ENCODE measurements around the gene PRPF8. TPM values are rescaled to one million over a fixed set of nuclear protein-coding genes. Genes with fewer than 3 reads are reported as not detected.

PRPF8 gene
- total and polyA plus RNA-seq, 4 donors: 50.2 to 110 (median 82.3) TPM

DNA sequence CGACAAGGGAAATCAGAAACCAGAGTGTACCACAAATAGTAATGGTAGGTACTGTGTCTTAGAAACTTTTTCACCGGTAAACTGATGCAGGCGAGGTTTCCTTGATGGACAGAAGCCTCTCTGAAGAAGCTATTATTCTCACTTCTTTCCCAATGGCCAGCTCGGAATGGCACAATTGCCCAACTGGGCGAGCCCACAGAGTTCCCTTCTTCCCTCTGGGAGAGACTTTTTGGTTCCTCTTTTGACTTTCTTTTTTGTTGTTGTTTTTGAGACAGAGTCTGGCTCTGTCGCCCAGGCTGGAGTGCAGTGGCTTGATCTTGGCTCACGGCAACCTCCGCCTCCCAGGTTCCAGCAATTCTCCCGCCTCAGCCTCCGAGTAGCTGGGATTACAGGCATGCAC lies 73.0 kb downstream of the PRPF8 start:
- H3K4me3 ChIP-seq (ENCODE audit: low read depth in 1 of 3, low read length in 3 of 3): no peak overlapping the region
- 82% methylated on average over 10 of the region's 10 CpGs for whole genome bisulfite sequencing
- H3K4me1 ChIP-seq (ENCODE audit: control insufficient read depth in 4 of 4, insufficient read depth in 4 of 4, low read length in 3 of 4): peaks cover 0 to 2% (median under 1%) of the 10 kb centered on the region in 4 donors
- no peaks in the 10 kb centered on the region for H3K36me3 ChIP-seq (ENCODE audit: control insufficient read depth in 4 of 4, insufficient read depth in 3 of 4, low read depth in 1 of 4, low read length in 3 of 4)
- no peaks in the 10 kb centered on the region for H3K9me3 ChIP-seq (ENCODE audit: control insufficient read depth in 4 of 4, low read length in 3 of 4)
- TF ChIP-seq TAF1 (conservative IDR thresholded peaks at IDR 0.05) (no peak), NR2F2 (IDR thresholded peaks at IDR 0.05) (no peak), EGR1 (IDR thresholded peaks at IDR 0.05; ENCODE audit: low read depth in 2 of 2) (no peak)
- TF ChIP-seq, protein P1, sequence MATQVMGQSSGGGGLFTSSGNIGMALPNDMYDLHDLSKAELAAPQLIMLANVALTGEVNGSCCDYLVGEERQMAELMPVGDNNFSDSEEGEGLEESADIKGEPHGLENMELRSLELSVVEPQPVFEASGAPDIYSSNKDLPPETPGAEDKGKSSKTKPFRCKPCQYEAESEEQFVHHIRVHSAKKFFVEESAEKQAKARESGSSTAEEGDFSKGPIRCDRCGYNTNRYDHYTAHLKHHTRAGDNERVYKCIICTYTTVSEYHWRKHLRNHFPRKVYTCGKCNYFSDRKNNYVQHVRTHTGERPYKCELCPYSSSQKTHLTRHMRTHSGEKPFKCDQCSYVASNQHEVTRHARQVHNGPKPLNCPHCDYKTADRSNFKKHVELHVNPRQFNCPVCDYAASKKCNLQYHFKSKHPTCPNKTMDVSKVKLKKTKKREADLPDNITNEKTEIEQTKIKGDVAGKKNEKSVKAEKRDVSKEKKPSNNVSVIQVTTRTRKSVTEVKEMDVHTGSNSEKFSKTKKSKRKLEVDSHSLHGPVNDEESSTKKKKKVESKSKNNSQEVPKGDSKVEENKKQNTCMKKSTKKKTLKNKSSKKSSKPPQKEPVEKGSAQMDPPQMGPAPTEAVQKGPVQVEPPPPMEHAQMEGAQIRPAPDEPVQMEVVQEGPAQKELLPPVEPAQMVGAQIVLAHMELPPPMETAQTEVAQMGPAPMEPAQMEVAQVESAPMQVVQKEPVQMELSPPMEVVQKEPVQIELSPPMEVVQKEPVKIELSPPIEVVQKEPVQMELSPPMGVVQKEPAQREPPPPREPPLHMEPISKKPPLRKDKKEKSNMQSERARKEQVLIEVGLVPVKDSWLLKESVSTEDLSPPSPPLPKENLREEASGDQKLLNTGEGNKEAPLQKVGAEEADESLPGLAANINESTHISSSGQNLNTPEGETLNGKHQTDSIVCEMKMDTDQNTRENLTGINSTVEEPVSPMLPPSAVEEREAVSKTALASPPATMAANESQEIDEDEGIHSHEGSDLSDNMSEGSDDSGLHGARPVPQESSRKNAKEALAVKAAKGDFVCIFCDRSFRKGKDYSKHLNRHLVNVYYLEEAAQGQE (IDR thresholded peaks at IDR 0.05): no peak
- H3K27me3 ChIP-seq (ENCODE audit: control insufficient read depth in 4 of 4, insufficient read depth in 4 of 4, low read length in 3 of 4): no peaks in the 10 kb centered on the region
- no peak overlapping the region for H3K27ac ChIP-seq (ENCODE audit: low read depth in 1 of 2, low read length in 2 of 2)
- H3K9ac ChIP-seq (ENCODE audit: low read depth in 1 of 2, low read length in 2 of 2): no peak overlapping the region
- DNase-seq (ENCODE audit: low spot score): no peak

DNA sequence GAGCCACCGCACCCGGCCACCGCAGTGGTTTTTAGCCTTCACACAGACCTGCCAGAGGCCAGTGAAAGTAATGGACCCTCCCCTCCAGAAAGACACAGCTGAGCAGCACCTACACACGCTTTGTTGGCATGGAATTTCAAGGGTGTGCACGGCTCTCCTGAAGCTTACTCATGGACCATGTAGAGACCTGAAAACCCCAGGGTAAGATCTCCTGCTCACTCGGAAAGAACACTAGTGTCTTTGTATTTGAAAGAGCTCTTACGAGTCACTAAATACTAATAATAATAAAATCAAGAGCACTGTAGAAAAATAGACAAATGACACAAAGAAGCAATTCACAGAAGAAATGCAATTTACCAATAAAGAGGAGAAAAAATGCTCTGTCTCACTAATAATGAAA lies 76.0 kb downstream of the PRPF8 start:
- Histone ChIP-seq H3K36me3 (ENCODE audit: control insufficient read depth in 4 of 4, insufficient read depth in 3 of 4, low read depth in 1 of 4, low read length in 3 of 4) (no peaks in the 10 kb centered on the region), H3K27me3 (ENCODE audit: control insufficient read depth in 4 of 4, insufficient read depth in 4 of 4, low read length in 3 of 4) (no peaks in the 10 kb centered on the region), H3K4me1 (ENCODE audit: control insufficient read depth in 4 of 4, insufficient read depth in 4 of 4, low read length in 3 of 4) (peaks cover 0 to 5% (median 2%) of the 10 kb centered on the region in 4 donors), H3K9ac (ENCODE audit: low read depth in 1 of 2, low read length in 2 of 2) (no peak overlapping the region), H3K9me3 (ENCODE audit: control insufficient read depth in 4 of 4, low read length in 3 of 4) (no peaks in the 10 kb centered on the region), H3K27ac (ENCODE audit: low read depth in 1 of 2, low read length in 2 of 2) (no peak overlapping the region), H3K4me3 (ENCODE audit: low read depth in 1 of 3, low read length in 3 of 3) (no peak overlapping the region)
- DNase-seq (ENCODE audit: low spot score): no peak
- no peak for TF ChIP-seq YY1 (IDR thresholded peaks at IDR 0.05)
- no peak for TF ChIP-seq FOXA2 (IDR thresholded peaks at IDR 0.05)
- no peak for TF ChIP-seq NR2F2 (IDR thresholded peaks at IDR 0.05)
- no peak for TF ChIP-seq RAD21 (IDR thresholded peaks at IDR 0.05)
- no peak for TF ChIP-seq JUND (IDR thresholded peaks at IDR 0.05)
- TF ChIP-seq, protein P2, sequence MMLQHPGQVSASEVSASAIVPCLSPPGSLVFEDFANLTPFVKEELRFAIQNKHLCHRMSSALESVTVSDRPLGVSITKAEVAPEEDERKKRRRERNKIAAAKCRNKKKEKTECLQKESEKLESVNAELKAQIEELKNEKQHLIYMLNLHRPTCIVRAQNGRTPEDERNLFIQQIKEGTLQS (IDR thresholded peaks at IDR 0.05): no peak
- TF ChIP-seq, protein P3, sequence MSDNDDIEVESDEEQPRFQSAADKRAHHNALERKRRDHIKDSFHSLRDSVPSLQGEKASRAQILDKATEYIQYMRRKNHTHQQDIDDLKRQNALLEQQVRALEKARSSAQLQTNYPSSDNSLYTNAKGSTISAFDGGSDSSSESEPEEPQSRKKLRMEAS (IDR thresholded peaks at IDR 0.05): no peak
- no peak for TF ChIP-seq EGR1 (IDR thresholded peaks at IDR 0.05; ENCODE audit: low read depth in 2 of 2)
- no peak for TF ChIP-seq HNF4A (conservative IDR thresholded peaks at IDR 0.05)
- no peak for TF ChIP-seq HNF4G (IDR thresholded peaks at IDR 0.05)
- no peak for TF ChIP-seq GABPA (IDR thresholded peaks at IDR 0.05 in 1 of 2, conservative IDR thresholded peaks at IDR 0.05 in 1 of 2)
- no peak for TF ChIP-seq RXRA (IDR thresholded peaks at IDR 0.05)
- 94% methylated on average over 7 of the region's 7 CpGs for WGBS

- no peaks in the 10 kb centered on the region for H3K9me3 ChIP-seq (ENCODE audit: control insufficient read depth in 4 of 4, low read length in 3 of 4)
- no peaks in the 10 kb centered on the region for H3K36me3 ChIP-seq (ENCODE audit: control insufficient read depth in 4 of 4, insufficient read depth in 3 of 4, low read depth in 1 of 4, low read length in 3 of 4)
- no peak overlapping the region for H3K4me3 ChIP-seq (ENCODE audit: low read depth in 1 of 3, low read length in 3 of 3)
- H3K27me3 ChIP-seq (ENCODE audit: control insufficient read depth in 4 of 4, insufficient read depth in 4 of 4, low read length in 3 of 4): no peaks in the 10 kb centered on the region
- TF ChIP-seq HNF4G (IDR thresholded peaks at IDR 0.05) (no peak), NR2F2 (IDR thresholded peaks at IDR 0.05) (no peak), YY1 (IDR thresholded peaks at IDR 0.05) (no peak), RXRA (IDR thresholded peaks at IDR 0.05) (no peak), GABPA (IDR thresholded peaks at IDR 0.05 in 1 of 2, conservative IDR thresholded peaks at IDR 0.05 in 1 of 2) (no peak), JUND (IDR thresholded peaks at IDR 0.05) (no peak), SP1 (IDR thresholded peaks at IDR 0.05) (no peak), FOXA2 (IDR thresholded peaks at IDR 0.05) (no peak), EGR1 (IDR thresholded peaks at IDR 0.05; ENCODE audit: low read depth in 2 of 2) (no peak), HNF4A (conservative IDR thresholded peaks at IDR 0.05) (no peak), RAD21 (IDR thresholded peaks at IDR 0.05) (no peak), FOXA1 (IDR thresholded peaks at IDR 0.05) (no peak)
- TF ChIP-seq, protein P2 (IDR thresholded peaks at IDR 0.05): no peak
- TF ChIP-seq, protein P1 (IDR thresholded peaks at IDR 0.05): no peak
- H3K9ac ChIP-seq (ENCODE audit: low read depth in 1 of 2, low read length in 2 of 2): no peak overlapping the region
- DNase-seq (ENCODE audit: low spot score): no peak
- WGBS: 87% methylated on average over 5 of the region's 5 CpGs
- no peak overlapping the region for H3K27ac ChIP-seq (ENCODE audit: low read depth in 1 of 2, low read length in 2 of 2)
- H3K4me1 ChIP-seq (ENCODE audit: control insufficient read depth in 4 of 4, insufficient read depth in 4 of 4, low read length in 3 of 4): peaks cover 0 to 5% (median 2%) of the 10 kb centered on the region in 4 donors
These were observed 76.7 kb downstream of the PRPF8 start for GRCh38 chr17:1607971-1608320.

Data from liver (tissue), 9 donors.